ENCODE measurements around the gene WHRN.

GRCh38 chr9:114478871-114479270, 26.4 kb downstream of the WHRN start:
- no peak for TF ChIP-seq POLR2A (IDR thresholded peaks at IDR 0.05)
- TF ChIP-seq CTCF (IDR thresholded peaks at IDR 0.05), result no peak
- TF ChIP-seq POLR2AphosphoS5 (IDR thresholded peaks at IDR 0.05), result no peak
- TF ChIP-seq EP300 (IDR thresholded peaks at IDR 0.05), result no peak
